Thyroid gland (tissue), 4 donors: ENCODE measurements around the gene NUP62. TPM values are rescaled to one million over a fixed set of nuclear protein-coding genes. Genes with fewer than 3 reads are reported as not detected.

Experiments
- DNase-seq, 2 donors: peaks; one replicate each; pipeline ENCODE4 v3.0.0-alpha.2; 2019
- H3K27ac ChIP-seq, 3 donors: fragments of 200-600 bp; sonication (generic); 1 replicate in 2 of 3; 2 replicates in 1 of 3; pipeline ENCODE4 v1.5.1; 2016 to 2019; ENCODE audit warnings: mild to moderate bottlenecking in 1 of 3, moderate library complexity in 1 of 3
- H3K27me3 ChIP-seq: fragments of 200-600 bp; sonication (generic); one replicate; pipeline ENCODE4 v1.5.1; 2019
- H3K36me3 ChIP-seq, 2 donors: fragments of 200-600 bp; sonication (generic); one replicate each; pipeline ENCODE4 v1.5.1; 2016 to 2019
- H3K4me1 ChIP-seq, 2 donors: fragments of 200-600 bp; sonication (generic); one replicate each; pipeline ENCODE4 v1.5.1; 2017 to 2019
- H3K4me3 ChIP-seq, 3 donors: fragments of 200-600 bp; sonication (generic); replicated peaks in 1 of 3; 1 replicate in 2 of 3; 2 replicates in 1 of 3; pipeline ENCODE4 v1.5.1; 2016; ENCODE audit warnings: mild to moderate bottlenecking in 1 of 3
- H3K9me3 ChIP-seq: fragments of 200-600 bp; sonication (generic); one replicate; pipeline ENCODE4 v1.5.1; 2017
- POLR2A ChIP-seq, 2 donors: fragments of 450-650 bp; IDR thresholded peaks; one replicate each; pipeline ENCODE4 v1.6.1; 2017; ENCODE audit warnings: antibody characterized with exemption in 2 of 2, mild to moderate bottlenecking in 2 of 2, moderate library complexity in 1 of 2
- WGBS, 2 donors: methylation state at CpG; one replicate each; pipeline ENCODE4 v1.1.5; 2017; 5-methylcytosine and 5-hydroxymethylcytosine counted together
- intact Hi-C: fragments of 100-400 bp; cut with DNase I; formaldehyde crosslinking; loops from one replicate; pipeline ENCODE4 v1.15.1; 2023
- total RNA-seq, 4 donors: library from RNA; depleted of rRNA; stranded (reverse); fragments of >200 nt; gene quantifications; one replicate each; pipeline ENCODE4 v1.2.3, GENCODE V29; 2016
- TF ChIP-seq, protein P1 (sequence below), 6 experiments: fragments of 200-600 bp in 3 of 6; fragments of 450-650 bp in 3 of 6; sonication (generic) in 3 of 6; IDR thresholded peaks; one replicate each; pipeline ENCODE4 v1.5.1; 2016 to 2019; ENCODE audit warnings: antibody characterized with exemption in 6 of 6, mild to moderate bottlenecking in 2 of 6, inconsistent platforms in 1 of 6, moderate library complexity in 1 of 6

The NUP62 gene
- total RNA-seq, 4 donors from 2014 or later = 27.5 to 32.3 (median 30.5) TPM

DNA sequence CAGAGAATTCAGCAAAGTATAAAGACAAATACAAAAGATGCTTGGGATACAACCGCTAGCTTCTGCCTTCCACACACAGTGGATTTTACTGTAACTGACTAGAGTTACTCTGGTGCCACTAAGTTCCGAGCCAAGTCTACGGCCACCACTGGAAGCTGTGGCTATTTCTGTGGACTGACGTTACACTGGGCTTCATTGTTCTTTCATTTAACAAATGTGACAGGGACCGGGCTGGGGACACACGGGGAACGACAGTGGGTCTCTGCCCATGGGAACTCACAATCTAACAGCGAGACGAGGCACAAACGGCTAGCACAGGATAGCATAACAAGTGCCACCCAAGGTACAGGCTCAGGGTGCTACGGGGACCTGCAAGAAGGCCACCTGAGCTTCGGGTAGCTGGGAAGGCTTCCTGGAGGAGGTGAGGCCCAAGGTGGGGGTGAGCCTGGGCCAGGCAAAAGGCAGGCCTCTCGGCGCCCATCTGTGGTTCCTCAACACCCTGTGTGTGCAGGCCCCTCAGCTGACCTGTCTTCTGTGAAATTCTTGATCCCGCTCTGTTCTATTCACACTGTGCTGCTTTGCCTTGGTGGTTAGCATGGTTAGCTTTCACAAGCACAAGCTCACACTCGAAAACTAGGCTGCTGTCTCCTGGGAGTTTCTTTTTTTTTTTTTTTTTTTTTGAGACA, 22.3 kb downstream of the NUP62 start:
- Histone ChIP-seq H3K4me3 (no peak overlapping the region), H3K4me1 (peaks cover 8 to 15% of the 10 kb centered on the region in 2 donors), H3K27ac (no peak overlapping the region), H3K36me3 (peaks cover 13 to 15% of the 10 kb centered on the region in 2 donors), H3K27me3 (no peaks in the 10 kb centered on the region), H3K9me3 (no peaks in the 10 kb centered on the region)
- intact Hi-C loops = no loop called here
- no peak for DNase-seq
- 90 to 93% methylated on average over 16 of the region's 16 CpGs for WGBS, 2 donors
- no peak for TF ChIP-seq POLR2A (IDR thresholded peaks at IDR 0.05)
- TF ChIP-seq, protein P1, sequence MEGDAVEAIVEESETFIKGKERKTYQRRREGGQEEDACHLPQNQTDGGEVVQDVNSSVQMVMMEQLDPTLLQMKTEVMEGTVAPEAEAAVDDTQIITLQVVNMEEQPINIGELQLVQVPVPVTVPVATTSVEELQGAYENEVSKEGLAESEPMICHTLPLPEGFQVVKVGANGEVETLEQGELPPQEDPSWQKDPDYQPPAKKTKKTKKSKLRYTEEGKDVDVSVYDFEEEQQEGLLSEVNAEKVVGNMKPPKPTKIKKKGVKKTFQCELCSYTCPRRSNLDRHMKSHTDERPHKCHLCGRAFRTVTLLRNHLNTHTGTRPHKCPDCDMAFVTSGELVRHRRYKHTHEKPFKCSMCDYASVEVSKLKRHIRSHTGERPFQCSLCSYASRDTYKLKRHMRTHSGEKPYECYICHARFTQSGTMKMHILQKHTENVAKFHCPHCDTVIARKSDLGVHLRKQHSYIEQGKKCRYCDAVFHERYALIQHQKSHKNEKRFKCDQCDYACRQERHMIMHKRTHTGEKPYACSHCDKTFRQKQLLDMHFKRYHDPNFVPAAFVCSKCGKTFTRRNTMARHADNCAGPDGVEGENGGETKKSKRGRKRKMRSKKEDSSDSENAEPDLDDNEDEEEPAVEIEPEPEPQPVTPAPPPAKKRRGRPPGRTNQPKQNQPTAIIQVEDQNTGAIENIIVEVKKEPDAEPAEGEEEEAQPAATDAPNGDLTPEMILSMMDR (IDR thresholded peaks at IDR 0.05) = no peak

DNA sequence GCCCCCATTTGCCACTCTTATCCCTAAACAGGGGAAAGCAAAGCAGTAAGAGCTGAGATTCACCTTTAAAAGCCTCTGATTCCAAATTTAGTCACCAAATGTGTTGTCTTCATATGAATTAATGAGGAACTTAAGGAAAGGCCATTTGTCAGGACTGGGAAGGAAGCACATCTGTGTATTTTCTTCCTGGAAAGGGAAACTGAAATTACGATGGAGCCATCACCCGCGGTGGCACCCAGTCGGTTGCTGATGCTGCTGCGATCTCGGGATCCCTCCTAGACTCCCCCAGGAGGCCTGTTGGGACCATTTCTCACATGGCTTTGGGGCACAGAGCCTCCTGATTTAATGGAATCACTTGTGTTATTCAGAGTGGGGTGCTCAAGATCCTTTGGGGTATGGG, 25.2 kb downstream of the NUP62 start:
- H3K4me1 ChIP-seq = no peaks in the 10 kb centered on the region
- no peak overlapping the region for H3K4me3 ChIP-seq
- no peak for DNase-seq
- WGBS, 2 donors = 61 to 77% methylated on average over 6 of the region's 6 CpGs
- intact Hi-C loops = no loop called here
- no peaks in the 10 kb centered on the region for H3K9me3 ChIP-seq
- H3K27ac ChIP-seq = no peak overlapping the region
- TF ChIP-seq, protein P1 (IDR thresholded peaks at IDR 0.05) = no peak
- TF ChIP-seq POLR2A (IDR thresholded peaks at IDR 0.05) = no peak
- H3K36me3 ChIP-seq = peaks cover 13 to 15% of the 10 kb centered on the region in 2 donors
- no peaks in the 10 kb centered on the region for H3K27me3 ChIP-seq

DNA sequence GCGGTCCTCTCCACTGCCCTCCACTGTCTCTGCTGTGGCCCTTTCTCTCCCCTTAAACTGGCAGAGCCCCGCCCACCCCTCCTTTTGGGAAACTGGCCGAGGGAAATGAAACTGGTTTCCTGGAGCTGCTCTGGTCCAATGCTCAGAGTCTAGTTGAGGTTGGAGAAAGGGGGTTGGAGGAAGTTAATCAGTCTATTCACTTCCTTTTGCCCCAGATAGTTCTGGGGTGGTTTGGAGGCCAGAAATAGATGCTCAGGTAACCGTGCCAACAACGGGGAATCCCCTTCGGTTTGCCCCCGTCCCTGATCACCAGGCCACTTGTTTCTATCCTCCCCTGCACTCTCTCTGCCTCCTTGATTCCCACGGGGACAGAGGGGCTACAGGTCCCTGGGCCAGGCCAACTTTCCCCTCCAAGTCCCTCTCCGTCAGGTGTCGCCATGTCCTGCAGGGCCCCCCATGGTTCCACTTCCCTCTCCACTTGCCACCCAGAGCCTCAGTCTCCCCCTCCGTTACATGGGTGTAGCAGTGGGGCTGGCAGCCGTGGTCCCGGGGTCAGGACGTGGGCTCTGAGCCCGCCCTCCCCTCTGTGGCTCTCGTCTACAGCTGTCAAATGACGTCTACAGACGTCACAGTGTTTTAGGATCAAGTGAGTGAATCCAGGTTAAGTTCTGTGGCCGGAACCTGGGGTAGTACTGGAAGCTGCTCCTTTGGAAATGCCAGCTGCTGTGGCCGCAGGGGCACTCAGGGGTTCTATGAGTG, 32.3 kb downstream of the NUP62 start, which contains the start of gene IL4I1:
TSS of gene IL4I1 (minus strand) at position 25 of the 759 bp plus-strand sequence. CDS start 727 bp downstream, outside the sequence.
- Histone ChIP-seq H3K27me3 (no peaks in the 10 kb centered on the region), H3K4me1 (peaks cover 0 to 11% of the 10 kb centered on the region in 2 donors), H3K36me3 (no peaks in the 10 kb centered on the region), H3K4me3 (no peak within 1 kb of the TSS), H3K9me3 (no peaks in the 10 kb centered on the region), H3K27ac (no peak within 1 kb of the TSS)
- TF ChIP-seq POLR2A (IDR thresholded peaks at IDR 0.05) = no peak
- TF ChIP-seq, protein P1 (IDR thresholded peaks at IDR 0.05) = no peak
- WGBS, 2 donors = 51 to 55% methylated on average over 16 to 19 of the region's 20 CpGs
- intact Hi-C loops = no loop called here
- no peak for DNase-seq

DNA sequence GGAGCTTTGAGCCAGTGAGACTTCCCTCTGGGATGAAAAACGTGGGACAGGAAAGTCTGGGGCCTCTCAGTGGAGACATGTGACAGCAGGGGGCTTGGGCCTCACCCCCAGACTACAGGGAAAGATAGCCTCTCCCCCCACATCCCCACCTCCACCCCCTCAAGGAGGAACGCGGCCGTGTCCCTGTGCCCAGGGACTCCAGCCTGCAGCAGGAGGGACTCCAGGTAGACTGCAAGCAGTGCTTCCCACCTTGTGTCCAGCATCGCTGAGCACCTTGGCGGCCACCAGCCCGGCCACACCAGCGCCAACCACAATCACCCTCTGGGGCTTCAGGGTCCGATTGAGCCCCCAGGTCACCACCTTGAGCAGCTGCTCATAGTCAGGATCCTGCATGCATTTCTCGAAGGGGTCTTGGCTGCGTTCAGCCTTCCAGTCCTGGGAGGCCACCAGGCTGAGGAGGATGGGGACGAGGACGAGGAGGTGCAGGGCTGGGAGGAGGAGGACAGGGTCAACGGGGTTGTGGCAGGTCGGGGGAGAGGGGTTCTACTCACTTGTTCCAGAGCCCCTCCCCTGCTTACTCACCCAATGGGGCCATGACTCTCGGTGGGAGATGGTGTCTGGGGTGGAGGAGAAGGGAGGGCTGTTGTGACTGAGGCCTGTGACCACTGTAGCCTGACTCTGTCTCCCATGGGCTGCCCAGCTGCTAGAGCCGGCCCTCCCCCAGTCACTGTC, 33.6 kb downstream of the NUP62 start:
- intact Hi-C loops = no loop called here
- no peak for DNase-seq
- Histone ChIP-seq H3K9me3 (no peaks in the 10 kb centered on the region), H3K4me1 (peaks cover 0 to 11% of the 10 kb centered on the region in 2 donors), H3K27ac (no peak overlapping the region), H3K27me3 (no peaks in the 10 kb centered on the region), H3K4me3 (no peak overlapping the region), H3K36me3 (no peaks in the 10 kb centered on the region)
- 67 to 70% methylated on average over 17 of the region's 17 CpGs for WGBS, 2 donors
- TF ChIP-seq POLR2A (IDR thresholded peaks at IDR 0.05) = no peak
- TF ChIP-seq, protein P1 (IDR thresholded peaks at IDR 0.05) = no peak
